KMS-11 (cell line): ENCODE measurements around the gene GLRA1.
"Not testable (repeated sequence)": the region's sequence is repeated elsewhere in the genome, so short reads cannot be mapped to it uniquely, and the experiment has no call there.

ENCODE experiments used
- H2AFZ ChIP-seq: fragments of 200-600 bp; sonication (generic); 2 replicates; pipeline ENCODE4 v1.6.1; 2016; ENCODE audit warnings: antibody characterized with exemption, mixed run types, low read depth
- H3K27ac ChIP-seq: fragments of 200-600 bp; sonication (generic); 2 replicates; pipeline ENCODE4 v1.6.1; 2016; ENCODE audit warnings: mild to moderate bottlenecking, mixed run types
- H3K27me3 ChIP-seq: fragments of 200-600 bp; sonication (generic); 2 replicates; pipeline ENCODE4 v1.6.1; 2017; ENCODE audit warnings: mild to moderate bottlenecking, low read depth, mixed run types, moderate library complexity; ENCODE audit not compliant: insufficient read depth
- H3K36me3 ChIP-seq: fragments of 200-600 bp; sonication (generic); 2 replicates; pipeline ENCODE4 v1.6.1; 2017; ENCODE audit warnings: mild to moderate bottlenecking, mixed run types; ENCODE audit not compliant: insufficient read depth
- H3K4me1 ChIP-seq: fragments of 200-600 bp; sonication (generic); 2 replicates; pipeline ENCODE4 v1.6.1; 2016; ENCODE audit warnings: mild to moderate bottlenecking, low read depth, mixed run types; ENCODE audit not compliant: poor library complexity, severe bottlenecking
- H3K4me2 ChIP-seq: fragments of 200-600 bp; sonication (generic); 2 replicates; pipeline ENCODE4 v1.7.0; 2016; ENCODE audit warnings: mild to moderate bottlenecking, mixed run types
- H3K4me3 ChIP-seq: fragments of 200-600 bp; sonication (generic); IDR thresholded peaks from 2 replicates; pipeline ENCODE4 v1.6.1; 2017; ENCODE audit warnings: low read depth, low read length, mixed read lengths; ENCODE audit not compliant: insufficient read depth
- H3K79me2 ChIP-seq: fragments of 200-600 bp; sonication (generic); 2 replicates; pipeline ENCODE4 v1.6.1; 2016; ENCODE audit warnings: low read depth, mixed run types; ENCODE audit not compliant: insufficient read depth
- H3K9ac ChIP-seq: fragments of 200-600 bp; sonication (generic); 2 replicates; pipeline ENCODE4 v1.6.1; 2016; ENCODE audit warnings: mild to moderate bottlenecking, mixed run types
- H4K20me1 ChIP-seq: fragments of 200-600 bp; sonication (generic); 2 replicates; pipeline ENCODE4 v1.6.1; 2016; ENCODE audit warnings: mild to moderate bottlenecking, mixed run types; ENCODE audit not compliant: insufficient read depth
- TF ChIP-seq, protein P1 (sequence below): fragments of 200-600 bp; sonication (generic); conservative IDR thresholded peaks from 2 replicates; pipeline ENCODE4 v1.6.1; 2017; ENCODE audit warnings: low read depth, mild to moderate bottlenecking, antibody characterized with exemption, low read length, moderate library complexity, mixed read lengths

Gene GLRA1

DNA sequence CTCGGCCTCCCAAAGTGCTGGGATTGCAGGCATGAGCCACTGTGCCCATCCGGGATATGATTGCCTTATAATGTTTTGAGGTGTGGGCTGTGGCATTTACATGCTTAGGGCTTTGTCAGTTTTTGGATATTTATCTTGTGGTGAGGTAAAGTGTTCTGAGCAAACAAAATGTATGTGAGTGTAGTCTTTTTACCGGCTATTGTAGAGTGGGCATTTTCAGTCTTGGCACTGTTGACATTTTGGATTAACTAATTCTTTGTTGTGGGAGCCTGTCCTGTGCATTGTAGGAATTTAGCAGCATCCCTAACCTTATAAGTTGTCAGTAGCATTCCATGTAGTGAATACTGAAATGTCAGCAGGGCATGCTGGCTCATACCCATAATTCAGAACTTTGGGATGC is 131.3 kb downstream of the GLRA1 start:
- no peak overlapping the region for H2AFZ ChIP-seq
- H3K4me3 ChIP-seq, result no peak overlapping the region
- H3K27me3 ChIP-seq, result no peaks in the 10 kb centered on the region
- H3K36me3 ChIP-seq, result peaks cover 13% of the 10 kb centered on the region
- H3K79me2 ChIP-seq, result peaks cover 73% of the 10 kb centered on the region
- TF ChIP-seq, protein P1, sequence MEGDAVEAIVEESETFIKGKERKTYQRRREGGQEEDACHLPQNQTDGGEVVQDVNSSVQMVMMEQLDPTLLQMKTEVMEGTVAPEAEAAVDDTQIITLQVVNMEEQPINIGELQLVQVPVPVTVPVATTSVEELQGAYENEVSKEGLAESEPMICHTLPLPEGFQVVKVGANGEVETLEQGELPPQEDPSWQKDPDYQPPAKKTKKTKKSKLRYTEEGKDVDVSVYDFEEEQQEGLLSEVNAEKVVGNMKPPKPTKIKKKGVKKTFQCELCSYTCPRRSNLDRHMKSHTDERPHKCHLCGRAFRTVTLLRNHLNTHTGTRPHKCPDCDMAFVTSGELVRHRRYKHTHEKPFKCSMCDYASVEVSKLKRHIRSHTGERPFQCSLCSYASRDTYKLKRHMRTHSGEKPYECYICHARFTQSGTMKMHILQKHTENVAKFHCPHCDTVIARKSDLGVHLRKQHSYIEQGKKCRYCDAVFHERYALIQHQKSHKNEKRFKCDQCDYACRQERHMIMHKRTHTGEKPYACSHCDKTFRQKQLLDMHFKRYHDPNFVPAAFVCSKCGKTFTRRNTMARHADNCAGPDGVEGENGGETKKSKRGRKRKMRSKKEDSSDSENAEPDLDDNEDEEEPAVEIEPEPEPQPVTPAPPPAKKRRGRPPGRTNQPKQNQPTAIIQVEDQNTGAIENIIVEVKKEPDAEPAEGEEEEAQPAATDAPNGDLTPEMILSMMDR, result no peak
- no peaks in the 10 kb centered on the region for H3K4me1 ChIP-seq
- no peak overlapping the region for H3K9ac ChIP-seq
- H3K27ac ChIP-seq, result no peak overlapping the region
- no peak overlapping the region for H3K4me2 ChIP-seq
- H4K20me1 ChIP-seq, result 0 out of 2 replicates have a peak, but pooled peaks cover 3% of the 10 kb centered on the region

DNA sequence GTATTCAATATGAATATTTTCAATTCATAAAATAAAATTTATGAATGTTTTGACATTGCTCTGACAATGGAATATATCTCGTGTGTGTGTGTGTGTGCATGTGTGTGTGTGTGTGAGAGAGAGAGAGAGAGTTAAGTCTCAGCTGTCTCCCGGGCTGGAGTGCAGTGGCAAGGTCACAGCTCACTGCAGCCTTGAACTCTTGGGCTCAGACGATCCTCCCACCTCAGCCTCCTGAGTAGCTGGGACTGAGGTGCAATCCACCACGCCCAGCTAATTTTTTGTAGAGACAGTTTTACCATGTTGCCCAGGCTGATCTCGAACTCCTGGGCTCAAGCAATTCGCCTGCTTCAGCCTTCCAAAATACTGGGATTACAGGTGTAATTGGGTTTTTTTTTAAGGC is 136.8 kb downstream of the GLRA1 start:
- H3K36me3 ChIP-seq, result peaks cover 9% of the 10 kb centered on the region
- TF ChIP-seq, protein P1, result no peak
- H3K27ac ChIP-seq, result no peak overlapping the region
- no peak overlapping the region for H3K4me3 ChIP-seq
- H3K27me3 ChIP-seq, result no peaks in the 10 kb centered on the region
- peaks cover 16% of the 10 kb centered on the region for H4K20me1 ChIP-seq
- H3K79me2 ChIP-seq, result peaks cover 96% of the 10 kb centered on the region
- H3K4me1 ChIP-seq, result peaks cover 4% of the 10 kb centered on the region
- H2AFZ ChIP-seq, result no peak overlapping the region
- H3K4me2 ChIP-seq, result no peak overlapping the region
- H3K9ac ChIP-seq, result no peak overlapping the region

DNA sequence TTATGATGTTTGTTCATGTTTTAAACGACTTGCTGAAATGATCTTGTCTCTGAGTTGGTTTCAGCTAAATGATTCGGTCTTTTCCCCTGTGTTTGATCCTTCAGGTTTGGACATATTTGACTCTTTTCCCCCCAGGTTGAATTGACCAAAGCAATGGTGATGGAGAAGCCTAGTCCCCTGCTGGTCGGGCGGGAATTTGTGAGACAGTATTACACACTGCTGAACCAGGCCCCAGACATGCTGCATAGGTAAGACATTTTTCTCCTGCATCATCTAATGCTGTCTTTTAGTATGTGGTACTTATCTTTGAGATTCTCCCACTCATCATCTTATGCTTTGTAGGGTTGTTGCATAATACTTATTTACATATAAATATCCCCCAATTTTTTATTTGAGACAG is 138.2 kb downstream of the GLRA1 start:
- Histone ChIP-seq H3K79me2 (peaks cover 97% of the 10 kb centered on the region), H3K4me2 (no peak overlapping the region), H3K27ac (no peak overlapping the region), H3K4me3 (no peak overlapping the region), H2AFZ (no peak overlapping the region), H3K4me1 (peaks cover 9% of the 10 kb centered on the region), H3K9ac (no peak overlapping the region), H4K20me1 (peaks cover 21% of the 10 kb centered on the region), H3K27me3 (no peaks in the 10 kb centered on the region), H3K36me3 (peaks cover 7% of the 10 kb centered on the region)
- TF ChIP-seq, protein P1, result no peak

DNA sequence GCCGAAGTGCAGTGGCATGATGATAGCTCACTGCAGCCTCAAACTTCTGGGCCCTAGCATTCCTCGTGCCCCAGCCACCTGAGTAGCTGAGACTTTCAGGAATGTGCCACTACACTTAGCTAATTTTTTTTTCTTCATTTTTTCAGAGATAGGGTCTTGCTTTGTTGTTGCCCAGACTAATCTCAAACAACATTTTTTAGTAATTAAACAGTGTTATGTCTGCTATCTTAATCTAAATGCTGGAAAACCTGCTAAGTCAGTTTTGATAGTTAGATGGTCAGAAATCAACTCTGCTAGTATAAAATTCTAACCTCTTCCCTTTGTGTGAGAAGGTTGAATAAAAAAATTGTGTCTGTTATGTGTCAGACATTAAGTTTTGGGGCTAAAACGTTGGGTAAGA is 140.5 kb downstream of the GLRA1 start:
- H3K4me3 ChIP-seq, result no peak overlapping the region
- no peak overlapping the region for H2AFZ ChIP-seq
- no peak overlapping the region for H3K27ac ChIP-seq
- H3K36me3 ChIP-seq, result no peaks in the 10 kb centered on the region
- H3K4me1 ChIP-seq, result peaks cover 29% of the 10 kb centered on the region
- TF ChIP-seq, protein P1, result no peak
- H3K9ac ChIP-seq, result no peak overlapping the region
- H3K4me2 ChIP-seq, result no peak overlapping the region
- no peaks in the 10 kb centered on the region for H3K27me3 ChIP-seq
- H3K79me2 ChIP-seq, result peaks cover 99% of the 10 kb centered on the region
- H4K20me1 ChIP-seq, result peaks cover 45% of the 10 kb centered on the region

DNA sequence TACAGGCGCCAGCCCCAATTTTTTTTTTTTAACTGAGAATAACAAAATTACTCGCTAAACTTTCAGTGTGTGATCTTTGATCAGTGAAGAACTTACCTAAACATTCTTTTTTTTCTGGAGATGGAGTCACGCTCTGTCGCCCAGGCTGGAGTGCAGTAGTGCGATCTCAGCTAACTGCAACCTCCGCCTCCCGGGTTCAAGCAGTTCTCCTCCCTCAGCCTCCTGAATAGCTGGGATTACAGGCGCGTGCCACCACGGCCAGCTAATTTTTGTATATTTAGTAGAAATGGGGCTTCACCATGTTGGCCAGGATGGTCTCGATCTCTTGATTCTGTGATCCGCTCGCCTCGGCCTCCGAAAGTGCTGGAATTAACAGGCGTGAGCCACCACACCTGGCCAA is 141.0 kb downstream of the GLRA1 start:
- not testable (repeated sequence) for H3K4me2 ChIP-seq, H3K27me3 ChIP-seq, H3K9ac ChIP-seq, H3K27ac ChIP-seq, H2AFZ ChIP-seq, H3K4me3 ChIP-seq, H3K36me3 ChIP-seq
- H3K4me1 ChIP-seq, result peaks cover 34% of the 10 kb centered on the region
- peaks cover 49% of the 10 kb centered on the region for H4K20me1 ChIP-seq
- H3K79me2 ChIP-seq, result peaks cover 99% of the 10 kb centered on the region
